HG02852 (cell line): Measurements from ENCODE around the gene ARIH1.
"Not testable (repeated sequence)": the region's sequence is repeated elsewhere in the genome, so short reads cannot be mapped to it uniquely, and the experiment has no call there.

Experiments used
- ATAC-seq: cut with Tn5 transposase; IDR thresholded peaks from one replicate; pipeline ENCODE4 v1.9.1; 2021; ENCODE audit warnings: mild to moderate bottlenecking, moderate library complexity; ENCODE audit not compliant: unreplicated experiment

Gene ARIH1

GRCh38 chr15:72592676-72593075 is 118.5 kb downstream of the ARIH1 start:
- no peak for ATAC-seq

- ATAC-seq = no peak
These were observed 119.7 kb downstream of the ARIH1 start for GRCh38 chr15:72593838-72594237.

- no peak for ATAC-seq
These were observed 125.8 kb downstream of the ARIH1 start for GRCh38 chr15:72599855-72600464.

GRCh38 chr15:72604794-72605193 is 130.7 kb downstream of the ARIH1 start:
- ATAC-seq = no peak

GRCh38 chr15:72608084-72608483 is 134.0 kb downstream of the ARIH1 start:
- not testable (repeated sequence) for ATAC-seq

- no peak for ATAC-seq
These were observed 135.7 kb downstream of the ARIH1 start for GRCh38 chr15:72609862-72610261.

- ATAC-seq = not testable (repeated sequence)
These were observed 138.2 kb downstream of the ARIH1 start for GRCh38 chr15:72612324-72612723.

- no peak for ATAC-seq
These were observed 140.8 kb downstream of the ARIH1 start for GRCh38 chr15:72614810-72615532.

- ATAC-seq = not testable (repeated sequence)
These were observed 141.6 kb downstream of the ARIH1 start for GRCh38 chr15:72615533-72616233.

- no peak for ATAC-seq
These were observed 142.5 kb downstream of the ARIH1 start for GRCh38 chr15:72616491-72617210.

GRCh38 chr15:72623854-72624253 is 149.7 kb downstream of the ARIH1 start:
- ATAC-seq = not testable (repeated sequence)

- ATAC-seq = not testable (repeated sequence)
These were observed 152.0 kb downstream of the ARIH1 start for GRCh38 chr15:72626153-72626552.

- ATAC-seq = not testable (repeated sequence)
These were observed 154.3 kb downstream of the ARIH1 start for GRCh38 chr15:72628249-72629067.

GRCh38 chr15:72629068-72629570 is 155.0 kb downstream of the ARIH1 start:
- not testable (repeated sequence) for ATAC-seq

- not testable (repeated sequence) for ATAC-seq
These were observed 162.6 kb downstream of the ARIH1 start for GRCh38 chr15:72636519-72637282.

- ATAC-seq = not testable (repeated sequence)
These were observed 165.8 kb downstream of the ARIH1 start for GRCh38 chr15:72639759-72640483.

- not testable (repeated sequence) for ATAC-seq
These were observed 168.1 kb downstream of the ARIH1 start for GRCh38 chr15:72642271-72642670.

GRCh38 chr15:72648631-72649253 is 174.6 kb downstream of the ARIH1 start:
- ATAC-seq = not testable (repeated sequence)
